Measurements from ENCODE around the gene CCDC57. TPM values are rescaled to one million over a fixed set of nuclear protein-coding genes. Genes with fewer than 3 reads are reported as not detected.
A peak's percentile ranks its signal among the peaks of the same experiment; 100 is the strongest.

The CCDC57 gene
- total and polyA plus RNA-seq, 9 of the 15 experiments (the other 6 are each of a cell fraction or from before 2014, with no cell fraction given), result 0.83 to 36.2 (median 13.6) TPM

GRCh38 chr17:82098939-82099763, 113.5 kb downstream of the CCDC57 start (continued):
- TF ChIP-seq KAT7 (CRISPR knock-in tag; IDR thresholded peaks at IDR 0.05; ENCODE audit: borderline replicate concordance), result 0 out of 2 replicates have a peak, but pooled peaks have one; percentile 93
- peak in 1 of 2 experiments; percentile 68; a peak in 2 of 4 replicates for TF ChIP-seq HDAC1 (IDR thresholded peaks at IDR 0.05)
- TF ChIP-seq ZNF449 (CRISPR knock-in tag; IDR thresholded peaks at IDR 0.05), result no peak
- no peak for TF ChIP-seq ZNF12 (CRISPR knock-in tag; IDR thresholded peaks at IDR 0.05)
- no peak for TF ChIP-seq ATF1 (CRISPR knock-in tag; IDR thresholded peaks at IDR 0.05)
- peak; percentile 32; the same call in 1 of the 2 replicates for TF ChIP-seq ATF1 (tag; IDR thresholded peaks at IDR 0.05)
- no peak for TF ChIP-seq HNRNPK (IDR thresholded peaks at IDR 0.05; ENCODE audit: low read depth, low read length, poor library complexity, severe bottlenecking)
- no peak for TF ChIP-seq SMARCB1 (IDR thresholded peaks at IDR 0.05; ENCODE audit: insufficient read length, low read depth)
- TF ChIP-seq ZNF586 (CRISPR knock-in tag; conservative IDR thresholded peaks at IDR 0.05), result no peak
- no peak for TF ChIP-seq PTRF (tag; IDR thresholded peaks at IDR 0.05)
- no peak for TF ChIP-seq RERE (CRISPR knock-in tag; IDR thresholded peaks at IDR 0.05; ENCODE audit: borderline replicate concordance)
- TF ChIP-seq ZBTB43 (CRISPR knock-in tag; IDR thresholded peaks at IDR 0.05), result no peak
- peak; percentile 81 for TF ChIP-seq GABPB1 (CRISPR knock-in tag; IDR thresholded peaks at IDR 0.05)
- TF ChIP-seq, protein P1, sequence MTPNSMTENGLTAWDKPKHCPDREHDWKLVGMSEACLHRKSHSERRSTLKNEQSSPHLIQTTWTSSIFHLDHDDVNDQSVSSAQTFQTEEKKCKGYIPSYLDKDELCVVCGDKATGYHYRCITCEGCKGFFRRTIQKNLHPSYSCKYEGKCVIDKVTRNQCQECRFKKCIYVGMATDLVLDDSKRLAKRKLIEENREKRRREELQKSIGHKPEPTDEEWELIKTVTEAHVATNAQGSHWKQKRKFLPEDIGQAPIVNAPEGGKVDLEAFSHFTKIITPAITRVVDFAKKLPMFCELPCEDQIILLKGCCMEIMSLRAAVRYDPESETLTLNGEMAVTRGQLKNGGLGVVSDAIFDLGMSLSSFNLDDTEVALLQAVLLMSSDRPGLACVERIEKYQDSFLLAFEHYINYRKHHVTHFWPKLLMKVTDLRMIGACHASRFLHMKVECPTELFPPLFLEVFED (CRISPR knock-in tag; conservative IDR thresholded peaks at IDR 0.05), result no peak
- 0 out of 2 replicates have a peak, but pooled peaks have one; percentile 45 for TF ChIP-seq FOXK1 (CRISPR knock-in tag; IDR thresholded peaks at IDR 0.05; ENCODE audit: borderline replicate concordance)
- TF ChIP-seq ZNF77 (CRISPR knock-in tag; IDR thresholded peaks at IDR 0.05), result peak; percentile 68; the same call in 1 of the 2 replicates
- no peak for TF ChIP-seq FOXJ2 (tag; IDR thresholded peaks at IDR 0.05)
- no peak for TF ChIP-seq SAFB2 (IDR thresholded peaks at IDR 0.05; ENCODE audit: borderline replicate concordance, low read depth, low read length, severe bottlenecking)
